Left ventricle myocardium inferior (tissue), 1 donor: Measurements from ENCODE around the gene ECHDC3. TPM values are rescaled to one million over a fixed set of nuclear protein-coding genes. Genes with fewer than 3 reads are reported as not detected.

ENCODE experiments used
- DNase-seq: peaks from one replicate; pipeline ENCODE4 v3.0.0-alpha.2; 2020
- H3K27ac ChIP-seq: fragments of 200-600 bp; replicated peaks from 2 replicates; pipeline ENCODE4 v1.8.0; 2021
- H3K27me3 ChIP-seq: fragments of 200-600 bp; 2 replicates; pipeline ENCODE4 v1.8.0; 2021; ENCODE audit warnings: low read depth
- H3K36me3 ChIP-seq: fragments of 200-600 bp; 2 replicates; pipeline ENCODE4 v1.8.0; 2021
- H3K4me1 ChIP-seq: fragments of 200-600 bp; 2 replicates; pipeline ENCODE4 v1.8.0; 2021
- H3K4me3 ChIP-seq: fragments of 200-600 bp; 2 replicates; pipeline ENCODE4 v1.8.0; 2021; ENCODE audit warnings: mild to moderate bottlenecking, moderate library complexity
- H3K9me3 ChIP-seq: fragments of 200-600 bp; replicated peaks from 2 replicates; pipeline ENCODE4 v1.8.0; 2021
- CTCF ChIP-seq: fragments of 200-600 bp; IDR thresholded peaks from 2 replicates; pipeline ENCODE4 v1.8.0; 2021; ENCODE audit warnings: antibody characterized with exemption, mild to moderate bottlenecking, borderline replicate concordance
- intact Hi-C: fragments of 100-400 bp; cut with micrococcal nuclease; formaldehyde crosslinking; loops from one replicate; pipeline ENCODE4 v1.11.0; 2022
- total RNA-seq: library from RNA; stranded (reverse); fragmentation: NEBNext Ultra II Directional; extraction: Animal tissue kit (Norgen Biotek cat#: 25700); gene quantifications from one replicate; pipeline ENCODE4 v1.2.1, GENCODE V29; 2021
- donor health status: DM: no; HTN: yes; CAD: no; lungs with severe emphysema.

The ECHDC3 gene
- total RNA-seq, 1 donor from 2014 or later = 88.5 TPM

DNA sequence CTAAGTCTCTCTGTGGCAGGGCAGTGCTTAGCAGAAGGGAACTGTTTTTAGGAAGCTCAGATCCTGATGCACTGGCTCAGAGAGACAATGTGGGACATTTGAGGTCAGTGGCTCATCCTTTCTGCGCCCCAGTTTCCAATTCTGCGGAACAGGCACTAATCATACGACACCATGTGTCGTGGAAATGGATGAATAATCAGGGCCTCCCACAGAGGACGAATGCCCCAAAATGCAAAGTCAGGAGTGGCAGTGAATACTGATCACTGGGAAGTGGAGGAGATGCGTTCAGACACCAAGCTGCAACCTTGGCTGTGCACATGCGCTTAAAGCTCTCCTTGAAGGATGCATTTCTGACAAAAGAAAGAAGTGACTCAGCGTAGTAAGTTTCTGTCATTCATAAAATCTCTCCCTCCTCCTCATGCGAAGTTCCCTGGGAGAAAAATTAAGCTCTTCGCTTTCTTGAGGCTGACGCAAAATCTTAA is 21.9 kb upstream of the ECHDC3 start:
- no peak for TF ChIP-seq CTCF
- H3K4me3 ChIP-seq = no peak overlapping the region
- no peaks in the 10 kb centered on the region for H3K36me3 ChIP-seq
- H3K4me1 ChIP-seq = no peaks in the 10 kb centered on the region
- intact Hi-C loops = loop anchor here (10.0 kb wide), 1 partner anchor 206 kb away; no protein-coding TSS in a partner anchor
- no peak overlapping the region for H3K27ac ChIP-seq
- peaks cover 5% of the 10 kb centered on the region for H3K27me3 ChIP-seq
- DNase-seq = no peak
- H3K9me3 ChIP-seq = peaks cover 16% of the 10 kb centered on the region

DNA sequence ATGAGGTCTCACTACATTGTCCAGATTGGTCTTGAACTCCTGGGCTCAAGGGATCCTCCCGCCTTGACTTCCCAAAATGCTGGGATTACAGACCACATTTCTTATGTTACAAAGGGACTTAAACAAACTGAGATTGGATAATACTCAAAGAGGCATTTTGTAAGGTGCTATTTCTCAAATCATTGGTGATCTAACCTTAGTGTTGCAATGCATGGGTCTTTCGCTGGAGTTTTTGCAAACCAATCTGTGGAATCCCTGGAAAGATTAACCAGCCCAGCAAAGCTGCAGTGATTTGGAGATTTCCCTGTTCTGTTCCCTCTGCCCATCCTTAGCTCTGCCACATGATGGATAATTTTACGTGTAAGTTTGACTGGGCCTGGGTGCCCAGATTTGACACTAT is 20.4 kb upstream of the ECHDC3 start:
- Histone ChIP-seq H3K27ac (no peak overlapping the region), H3K4me1 (no peaks in the 10 kb centered on the region), H3K36me3 (no peaks in the 10 kb centered on the region), H3K27me3 (peaks cover 5% of the 10 kb centered on the region), H3K4me3 (no peak overlapping the region), H3K9me3 (peaks cover 9% of the 10 kb centered on the region)
- DNase-seq = no peak
- no peak for TF ChIP-seq CTCF
- intact Hi-C loops = loop anchor here (10.0 kb wide), 1 partner anchor 207 kb away; no protein-coding TSS in a partner anchor

DNA sequence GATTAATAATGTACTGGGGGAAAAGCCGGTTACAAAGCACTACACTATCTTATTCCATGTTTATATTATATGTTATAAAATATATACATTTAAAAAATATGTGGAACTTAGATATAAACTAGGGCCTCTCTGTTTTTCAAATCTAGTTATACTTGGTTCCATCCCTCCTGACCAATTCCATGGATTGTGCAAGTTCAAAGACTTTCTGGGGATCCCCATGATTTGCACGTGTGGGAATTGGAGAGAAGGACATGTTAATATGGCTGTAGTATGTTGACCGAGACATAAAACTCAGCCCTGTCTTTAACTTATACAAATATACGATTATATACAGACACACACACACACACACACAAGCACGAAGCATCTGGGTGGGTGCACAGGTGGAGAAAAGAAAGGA is 18.8 kb upstream of the ECHDC3 start:
- TF ChIP-seq CTCF = no peak
- intact Hi-C loops = loop anchor here (10.0 kb wide), 1 partner anchor 209 kb away; no protein-coding TSS in a partner anchor
- no peak for DNase-seq
- Histone ChIP-seq H3K36me3 (no peaks in the 10 kb centered on the region), H3K27ac (no peak overlapping the region), H3K9me3 (peaks cover 4% of the 10 kb centered on the region), H3K27me3 (peaks cover 5% of the 10 kb centered on the region), H3K4me3 (no peak overlapping the region), H3K4me1 (no peaks in the 10 kb centered on the region)

GRCh38 chr10:11724938-11725776 is 17.0 kb upstream of the ECHDC3 start:
- H3K27ac ChIP-seq = no peak overlapping the region
- peaks cover 10% of the 10 kb centered on the region for H3K9me3 ChIP-seq
- peaks cover 3% of the 10 kb centered on the region for H3K27me3 ChIP-seq
- peak; percentile 82 for TF ChIP-seq CTCF
- no peaks in the 10 kb centered on the region for H3K36me3 ChIP-seq
- intact Hi-C loops = loop anchor here (10.0 kb wide), 1 partner anchor 210 kb away; no protein-coding TSS in a partner anchor
- no peak overlapping the region for H3K4me3 ChIP-seq
- no peaks in the 10 kb centered on the region for H3K4me1 ChIP-seq
- DNase-seq = no peak

- H3K27me3 ChIP-seq = no peaks in the 10 kb centered on the region
- H3K27ac ChIP-seq = no peak overlapping the region
- no peak overlapping the region for H3K4me3 ChIP-seq
- H3K9me3 ChIP-seq = peaks cover 10% of the 10 kb centered on the region
- H3K4me1 ChIP-seq = no peaks in the 10 kb centered on the region
- intact Hi-C loops = loop anchor here (10.0 kb wide), 1 partner anchor 211 kb away; no protein-coding TSS in a partner anchor
- no peak for DNase-seq
- TF ChIP-seq CTCF = no peak
- no peaks in the 10 kb centered on the region for H3K36me3 ChIP-seq
Observed at GRCh38 chr10:11725912-11726311, 16.3 kb upstream of the ECHDC3 start.
